Erythroblast (primary cell): Measurements from ENCODE around the gene KLHL28.

Experiments used
- GATA1 ChIP-seq: IDR thresholded peaks from 2 replicates; pipeline ENCODE4 v1.6.1; 2011; ENCODE audit warnings: low read depth, mild to moderate bottlenecking, control low read depth, low read length, moderate library complexity
- POLR2A ChIP-seq: IDR thresholded peaks from 2 replicates; pipeline ENCODE4 v1.6.1; 2011; ENCODE audit warnings: mild to moderate bottlenecking, low read length

GRCh38 chr14:44956866-44957265, 4.9 kb downstream of the KLHL28 start:
- TF ChIP-seq POLR2A (no peak), GATA1 (no peak)
